OCI-LY3 (cell line): ENCODE data around the gene CEP78.
A peak's percentile ranks its signal among the peaks of the same experiment; 100 is the strongest.

Experiments
- H2AFZ ChIP-seq: fragments of 200-600, 300-600 bp; shearing (Covaris generic); 2 replicates; pipeline ENCODE4 v1.6.0; 2014; ENCODE audit warnings: antibody characterized with exemption, low read depth, low read length
- H3K27ac ChIP-seq: fragments of 200-600, 300-600 bp; sonication (generic); 2 replicates; pipeline ENCODE4 v1.5.1; 2014; ENCODE audit warnings: mild to moderate bottlenecking, low read length, moderate library complexity, mixed read lengths
- H3K27me3 ChIP-seq: fragments of 200-600, 300-600 bp; sonication (generic); 2 replicates; pipeline ENCODE4 v1.6.1; 2014; ENCODE audit warnings: low read depth, low read length, mixed read lengths
- H3K36me3 ChIP-seq: fragments of 200-600, 300-600 bp; sonication (generic); replicated peaks from 2 replicates; pipeline ENCODE3; 2014; ENCODE audit warnings: low read depth, low read length, mixed read lengths
- H3K4me1 ChIP-seq: fragments of 300-600, 200-600 bp; sonication (generic); 2 replicates; pipeline ENCODE4 v1.6.1; 2014; ENCODE audit warnings: low read length, mixed read lengths
- H3K4me2 ChIP-seq: fragments of 200-600, 300-600 bp; sonication (generic); 2 replicates; pipeline ENCODE4 v1.6.1; 2014; ENCODE audit warnings: low read length, mixed read lengths
- H3K4me3 ChIP-seq: fragments of 300-600, 200-600 bp; sonication (generic); 2 replicates; pipeline ENCODE4 v1.5.1; 2014; ENCODE audit warnings: antibody characterized with exemption, mild to moderate bottlenecking, low read length, moderate library complexity
- H3K79me2 ChIP-seq: fragments of 300-600, 200-600 bp; shearing (Covaris generic); 2 replicates; pipeline ENCODE4 v1.6.1; 2014; ENCODE audit warnings: mild to moderate bottlenecking, low read length, mixed read lengths
- H3K9ac ChIP-seq: fragments of 300-600, 200-600 bp; shearing (Covaris generic); 2 replicates; pipeline ENCODE4 v1.6.0; 2014; ENCODE audit warnings: mild to moderate bottlenecking, low read length, moderate library complexity
- H3K9me3 ChIP-seq: fragments of 200-600, 300-600 bp; shearing (Covaris generic); 2 replicates; pipeline ENCODE4 v1.6.1; 2014; ENCODE audit warnings: low read length, mixed read lengths; ENCODE audit not compliant: insufficient read depth
- H4K20me1 ChIP-seq: fragments of 200-600, 300-600 bp; sonication (generic); 2 replicates; pipeline ENCODE4 v1.6.1; 2016; ENCODE audit warnings: low read length, mixed read lengths; ENCODE audit not compliant: insufficient read depth
- CTCF ChIP-seq: fragments of 200-600, 300-600 bp; sonication (generic); IDR thresholded peaks from 2 replicates; pipeline ENCODE4 v1.5.1; 2014; ENCODE audit warnings: antibody characterized with exemption, low read length, low read depth
- EZH2phosphoT487 ChIP-seq: fragments of 200-600 bp; shearing (Covaris generic); IDR thresholded peaks from 2 replicates; pipeline ENCODE4 v1.6.1; 2018; ENCODE audit warnings: antibody characterized with exemption, mixed run types, low read depth

The CEP78 gene, protein sequence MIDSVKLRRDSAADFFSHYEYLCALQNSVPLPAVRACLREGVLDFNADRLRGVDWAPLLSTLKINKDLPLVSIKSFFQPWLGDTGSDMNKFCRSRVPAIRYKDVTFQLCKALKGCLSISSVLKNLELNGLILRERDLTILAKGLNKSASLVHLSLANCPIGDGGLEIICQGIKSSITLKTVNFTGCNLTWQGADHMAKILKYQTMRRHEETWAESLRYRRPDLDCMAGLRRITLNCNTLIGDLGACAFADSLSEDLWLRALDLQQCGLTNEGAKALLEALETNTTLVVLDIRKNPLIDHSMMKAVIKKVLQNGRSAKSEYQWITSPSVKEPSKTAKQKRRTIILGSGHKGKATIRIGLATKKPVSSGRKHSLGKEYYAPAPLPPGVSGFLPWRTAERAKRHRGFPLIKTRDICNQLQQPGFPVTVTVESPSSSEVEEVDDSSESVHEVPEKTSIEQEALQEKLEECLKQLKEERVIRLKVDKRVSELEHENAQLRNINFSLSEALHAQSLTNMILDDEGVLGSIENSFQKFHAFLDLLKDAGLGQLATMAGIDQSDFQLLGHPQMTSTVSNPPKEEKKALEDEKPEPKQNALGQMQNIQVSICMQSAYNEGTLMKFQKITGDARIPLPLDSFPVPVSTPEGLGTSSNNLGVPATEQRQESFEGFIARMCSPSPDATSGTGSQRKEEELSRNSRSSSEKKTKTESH

GRCh38 chr9:78235762-78236550 is at the start of gene CEP78:
TSS of gene CEP78 (plus strand) at chr9:78236075. CDS start at chr9:78236351, 276 bp downstream.
- H3K4me1 ChIP-seq = peaks cover 18% of the 10 kb centered on the region
- H3K4me3 ChIP-seq = peak within 1 kb of the TSS; percentile 86
- no peaks in the 10 kb centered on the region for H3K27me3 ChIP-seq
- H3K79me2 ChIP-seq = peaks cover 23% of the 10 kb centered on the region
- peak within 1 kb of the TSS; percentile 76 for H3K4me2 ChIP-seq
- no peaks in the 10 kb centered on the region for H4K20me1 ChIP-seq
- peak within 1 kb of the TSS; percentile 55 for H3K27ac ChIP-seq
- H2AFZ ChIP-seq = peak within 1 kb of the TSS; percentile 80
- peaks cover 24% of the 10 kb centered on the region for H3K36me3 ChIP-seq
- H3K9ac ChIP-seq = peak within 1 kb of the TSS; percentile 91
- 0 out of 2 replicates have a peak, but pooled peaks cover 7% of the 10 kb centered on the region for H3K9me3 ChIP-seq
- TF ChIP-seq EZH2phosphoT487 = no peak
- no peak for TF ChIP-seq CTCF

DNA sequence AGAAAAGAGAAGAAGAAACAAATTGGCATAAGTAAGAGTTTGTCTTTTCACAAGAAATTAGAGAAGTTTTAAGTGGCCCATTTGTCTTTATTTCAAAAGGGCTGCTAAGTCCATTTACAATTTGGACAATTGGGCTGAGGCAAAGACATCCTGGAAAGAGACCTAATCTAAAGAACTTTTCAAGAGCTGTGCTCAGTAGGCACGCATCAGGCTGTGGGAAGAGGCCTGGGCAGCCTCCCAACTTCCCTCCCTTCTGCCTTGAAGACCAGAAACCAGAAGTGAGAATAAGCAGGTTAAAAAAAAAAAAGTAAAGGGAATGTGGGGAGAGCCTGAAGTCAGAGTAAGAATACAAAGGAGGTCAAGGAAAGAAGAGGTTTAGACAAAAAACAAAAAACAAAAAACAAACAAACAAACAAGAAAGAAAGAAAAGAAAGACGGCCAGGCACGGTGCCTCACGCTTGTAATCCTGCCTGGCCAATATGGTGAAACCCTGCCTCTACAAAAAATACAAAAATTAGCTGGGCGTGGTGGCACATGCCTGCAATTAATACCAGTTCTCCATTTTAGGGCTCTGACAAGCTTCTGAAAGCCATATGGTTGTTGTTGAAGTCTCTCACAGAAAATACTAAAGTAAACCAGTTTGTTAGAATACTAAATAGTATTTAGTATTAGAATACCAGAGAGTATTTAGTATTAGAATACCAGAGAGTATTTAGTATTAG is 48.0 kb upstream of the CEP78 start:
- Histone ChIP-seq H3K79me2 (no peaks in the 10 kb centered on the region), H3K36me3 (no peaks in the 10 kb centered on the region), H4K20me1 (no peaks in the 10 kb centered on the region), H3K4me2 (no peak overlapping the region), H3K4me3 (no peak overlapping the region), H3K27me3 (no peaks in the 10 kb centered on the region), H3K9me3 (no peaks in the 10 kb centered on the region), H2AFZ (no peak overlapping the region), H3K27ac (no peak overlapping the region), H3K9ac (no peak overlapping the region), H3K4me1 (peaks cover 18% of the 10 kb centered on the region)
- TF ChIP-seq EZH2phosphoT487 (no peak), CTCF (no peak)

GRCh38 chr9:78188594-78188993 is 47.3 kb upstream of the CEP78 start:
- TF ChIP-seq EZH2phosphoT487 (no peak), CTCF (no peak)
- Histone ChIP-seq H3K36me3 (no peaks in the 10 kb centered on the region), H3K9me3 (no peaks in the 10 kb centered on the region), H3K4me3 (no peak overlapping the region), H3K79me2 (no peaks in the 10 kb centered on the region), H3K4me1 (peaks cover 18% of the 10 kb centered on the region), H4K20me1 (no peaks in the 10 kb centered on the region), H2AFZ (no peak overlapping the region), H3K9ac (no peak overlapping the region), H3K27ac (no peak overlapping the region), H3K27me3 (no peaks in the 10 kb centered on the region), H3K4me2 (no peak overlapping the region)
